ENCODE data around the gene RTRAF. TPM values are rescaled to one million over a fixed set of nuclear protein-coding genes. Genes with fewer than 3 reads are reported as not detected.

Gene RTRAF
- total and polyA plus RNA-seq, 8 donors: 4.9 to 202 (median 144) TPM

DNA sequence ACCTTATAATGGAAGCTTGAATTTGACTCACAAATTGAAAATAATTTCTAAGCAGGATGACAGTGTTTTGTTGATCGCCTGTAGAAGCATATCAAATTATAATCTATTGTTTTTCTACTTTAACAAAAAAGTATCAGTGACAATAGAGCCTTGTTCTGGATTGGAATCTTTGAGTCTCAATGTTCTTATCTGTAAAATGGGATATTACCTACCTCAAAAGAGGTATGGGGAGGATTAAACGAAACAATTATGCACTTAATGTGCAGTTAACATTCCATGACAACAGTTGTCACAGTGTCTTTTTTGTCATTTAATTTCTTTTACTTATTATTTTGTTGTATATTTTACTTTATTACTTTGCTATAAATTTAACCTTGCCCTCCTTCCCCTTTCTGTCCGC lies 1.1 kb downstream of the RTRAF start:
- Histone ChIP-seq H3K9me3 (no peaks in the 10 kb centered on the region), H3K27me3 (no peaks in the 10 kb centered on the region), H3K4me3 (peak overlapping the region; percentile 82 to 97 (median 94)), H3K4me1 (peaks cover 13 to 57% (median 36%) of the 10 kb centered on the region in 4 donors), H3K36me3 (peaks cover 0 to 45% (median 38%) of the 10 kb centered on the region in 4 donors), H3K27ac (peak overlapping the region in 1 of 5 donors; percentile 96)
- DNase-seq: no peak
- intact Hi-C loops (cut with DNase I; ENCODE audit: low total_unique reads): no loop called here
- no peak for TF ChIP-seq POLR2AphosphoS5 (IDR thresholded peaks at IDR 0.05)
- TF ChIP-seq EP300 (IDR thresholded peaks at IDR 0.05): no peak
- TF ChIP-seq, protein P1, sequence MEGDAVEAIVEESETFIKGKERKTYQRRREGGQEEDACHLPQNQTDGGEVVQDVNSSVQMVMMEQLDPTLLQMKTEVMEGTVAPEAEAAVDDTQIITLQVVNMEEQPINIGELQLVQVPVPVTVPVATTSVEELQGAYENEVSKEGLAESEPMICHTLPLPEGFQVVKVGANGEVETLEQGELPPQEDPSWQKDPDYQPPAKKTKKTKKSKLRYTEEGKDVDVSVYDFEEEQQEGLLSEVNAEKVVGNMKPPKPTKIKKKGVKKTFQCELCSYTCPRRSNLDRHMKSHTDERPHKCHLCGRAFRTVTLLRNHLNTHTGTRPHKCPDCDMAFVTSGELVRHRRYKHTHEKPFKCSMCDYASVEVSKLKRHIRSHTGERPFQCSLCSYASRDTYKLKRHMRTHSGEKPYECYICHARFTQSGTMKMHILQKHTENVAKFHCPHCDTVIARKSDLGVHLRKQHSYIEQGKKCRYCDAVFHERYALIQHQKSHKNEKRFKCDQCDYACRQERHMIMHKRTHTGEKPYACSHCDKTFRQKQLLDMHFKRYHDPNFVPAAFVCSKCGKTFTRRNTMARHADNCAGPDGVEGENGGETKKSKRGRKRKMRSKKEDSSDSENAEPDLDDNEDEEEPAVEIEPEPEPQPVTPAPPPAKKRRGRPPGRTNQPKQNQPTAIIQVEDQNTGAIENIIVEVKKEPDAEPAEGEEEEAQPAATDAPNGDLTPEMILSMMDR (IDR thresholded peaks at IDR 0.05): no peak
- no peak for TF ChIP-seq POLR2A (IDR thresholded peaks at IDR 0.05)
- WGBS, 5 donors: 55 to 68% (median 61%) methylated on average over 3 of the region's 3 CpGs

DNA sequence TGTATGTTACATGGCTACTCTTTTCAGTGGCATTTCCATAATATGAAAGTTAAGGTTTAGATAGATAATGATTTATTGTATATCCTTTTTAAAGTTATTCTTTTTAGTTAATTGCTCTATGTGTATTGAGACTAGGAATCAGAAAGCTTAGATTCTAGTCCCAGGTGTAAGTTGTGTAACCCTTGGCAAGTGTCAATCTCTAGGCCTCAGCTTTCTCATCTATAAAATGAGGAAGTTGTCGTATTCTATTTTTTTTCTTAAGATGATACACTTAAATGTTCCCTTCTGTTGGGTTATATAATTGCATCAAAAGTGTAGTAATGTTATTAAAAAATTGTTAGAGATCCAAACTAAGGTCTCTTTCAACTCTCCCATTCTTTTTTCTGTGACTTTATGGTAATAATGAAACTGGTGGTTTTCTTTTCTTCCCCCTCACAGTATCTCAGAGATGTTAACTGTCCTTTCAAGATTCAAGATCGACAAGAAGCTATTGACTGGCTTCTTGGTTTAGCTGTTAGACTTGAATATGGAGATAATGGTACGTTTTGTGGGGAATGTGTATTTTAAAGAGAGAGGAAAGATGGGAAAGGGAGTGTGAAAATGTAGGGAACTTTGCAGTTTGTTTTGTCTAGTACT lies 4.1 kb downstream of the RTRAF start:
- 65 to 73% (median 69%) methylated on average over 3 of the region's 3 CpGs for WGBS, 5 donors
- intact Hi-C loops (cut with DNase I; ENCODE audit: low total_unique reads): no loop called here
- peaks cover 0 to 63% (median 55%) of the 10 kb centered on the region in 4 donors for H3K36me3 ChIP-seq

DNA sequence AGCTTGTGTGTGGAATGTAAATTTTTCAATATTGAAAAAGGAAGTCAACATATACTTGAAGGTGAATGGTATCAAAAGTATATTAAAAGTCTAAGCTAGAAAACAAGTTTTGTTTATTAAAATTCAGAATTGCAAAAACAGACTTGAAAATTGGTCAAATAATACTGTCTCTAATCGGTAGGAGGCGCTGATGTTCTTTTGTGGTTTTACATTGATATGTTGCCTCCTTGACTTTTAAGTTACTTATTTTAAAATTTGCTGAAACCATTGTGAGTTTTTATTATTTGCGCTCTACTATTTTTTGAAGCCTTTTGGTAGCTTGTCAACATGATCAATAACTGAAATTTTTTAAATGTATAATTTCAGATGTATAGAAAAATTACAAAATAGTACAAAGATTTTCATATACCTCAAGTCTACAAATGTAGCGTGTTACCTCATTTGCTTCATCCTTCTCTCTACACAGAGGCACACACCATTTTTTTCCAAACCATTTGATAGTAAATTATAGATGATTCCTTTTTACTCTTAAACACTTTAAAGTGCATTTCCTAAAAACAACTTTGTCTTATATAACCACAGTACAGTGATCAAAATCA lies 6.9 kb downstream of the RTRAF start:
- DNase-seq: peak in 1 of 2 donors; percentile 67
- no peaks in the 10 kb centered on the region for H3K27me3 ChIP-seq
- no peak overlapping the region for H3K4me3 ChIP-seq
- TF ChIP-seq EP300 (IDR thresholded peaks at IDR 0.05): no peak
- no peak for TF ChIP-seq POLR2AphosphoS5 (IDR thresholded peaks at IDR 0.05)
- TF ChIP-seq, protein P1 (IDR thresholded peaks at IDR 0.05): peak in 5 of 7 experiments; percentile 35 to 62 (median 51)
- H3K4me1 ChIP-seq: peaks cover 0 to 65% (median 24%) of the 10 kb centered on the region in 4 donors
- WGBS, 5 donors: 43 to 62% (median 58%) methylated on average over 4 of the region's 4 CpGs
- intact Hi-C loops (cut with DNase I; ENCODE audit: low total_unique reads): no loop called here
- no peak overlapping the region for H3K27ac ChIP-seq
- peaks cover 0 to 86% (median 77%) of the 10 kb centered on the region in 4 donors for H3K36me3 ChIP-seq
- no peaks in the 10 kb centered on the region for H3K9me3 ChIP-seq

More for the DNA sequence above, 4.1 kb downstream of the RTRAF start:
- Histone ChIP-seq H3K4me3 (no peak overlapping the region), H3K27ac (no peak overlapping the region), H3K9me3 (no peaks in the 10 kb centered on the region), H3K4me1 (peaks cover 13 to 70% (median 37%) of the 10 kb centered on the region in 4 donors), H3K27me3 (no peaks in the 10 kb centered on the region)
- TF ChIP-seq EP300 (IDR thresholded peaks at IDR 0.05): no peak
- TF ChIP-seq, protein P1 (IDR thresholded peaks at IDR 0.05): no peak
- no peak for TF ChIP-seq POLR2A (IDR thresholded peaks at IDR 0.05)
- TF ChIP-seq POLR2AphosphoS5 (IDR thresholded peaks at IDR 0.05): no peak
- DNase-seq: no peak

DNA sequence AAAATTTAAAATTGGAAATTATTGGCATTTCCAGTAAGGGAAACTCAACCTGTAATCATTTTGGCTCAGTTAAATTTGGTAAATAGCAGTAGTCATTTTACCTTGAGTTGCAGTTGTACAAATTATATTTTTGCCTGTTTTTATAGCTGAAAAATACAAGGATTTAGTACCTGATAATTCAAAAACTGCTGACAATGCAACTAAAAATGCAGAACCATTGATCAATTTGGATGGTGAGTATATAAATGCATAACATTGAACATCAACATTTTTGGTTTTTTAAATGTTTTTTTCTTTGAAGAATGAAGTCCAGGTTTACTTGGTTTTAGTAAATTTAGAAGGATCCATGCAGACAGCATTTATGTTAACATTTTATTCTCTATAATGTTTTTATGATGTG lies 9.0 kb downstream of the RTRAF start:
- Histone ChIP-seq H3K27ac (no peak overlapping the region), H3K4me1 (peaks cover 14 to 59% (median 28%) of the 10 kb centered on the region in 4 donors), H3K36me3 (peaks cover 9 to 89% (median 75%) of the 10 kb centered on the region in 4 donors), H3K27me3 (no peaks in the 10 kb centered on the region), H3K9me3 (no peaks in the 10 kb centered on the region), H3K4me3 (no peak overlapping the region)
- TF ChIP-seq POLR2A (IDR thresholded peaks at IDR 0.05) (no peak), EP300 (IDR thresholded peaks at IDR 0.05) (no peak), POLR2AphosphoS5 (IDR thresholded peaks at IDR 0.05) (no peak)
- TF ChIP-seq, protein P1 (IDR thresholded peaks at IDR 0.05): no peak
- intact Hi-C loops (cut with DNase I; ENCODE audit: low total_unique reads): no loop called here
- DNase-seq: no peak

Data from stomach (tissue), 9 donors.